SKM-1 treated with dmso at 0.1 percent for 144 hours (cell line): ENCODE data around the gene OR9Q1.

Experiments
- DNase-seq: peaks from one replicate; lab custom pipeline; 2025; ENCODE audit not compliant: unreplicated experiment; lab: John Stamatoyannopoulos, UW

OR9Q1 gene

GRCh38 chr11:58227956-58228615 lies 204.4 kb downstream of the OR9Q1 start:
- no peak for DNase-seq
